Esophagus muscularis mucosa (tissue), 4 donors: ENCODE results near the gene COL11A1. TPM values are rescaled to one million over a fixed set of nuclear protein-coding genes. Genes with fewer than 3 reads are reported as not detected.

Experiments
- DNase-seq: peaks from one replicate; pipeline ENCODE4 v3.0.0-alpha.2; 2017; ENCODE audit errors: extremely low spot score
- H3K27ac ChIP-seq, 4 donors: fragments of 200-600 bp; sonication (generic); replicated peaks in 1 of 4; 1 replicate in 3 of 4; 2 replicates in 1 of 4; pipeline ENCODE4 v1.5.1; 2016 to 2019; ENCODE audit warnings: mild to moderate bottlenecking in 1 of 4
- H3K27me3 ChIP-seq, 4 donors: fragments of 200-600 bp; sonication (generic); one replicate each; pipeline versions ENCODE4 v1.5.1 to v1.6.0; 2016 to 2019
- H3K36me3 ChIP-seq, 4 donors: fragments of 200-600 bp; sonication (generic); one replicate each; pipeline ENCODE4 v1.5.1; 2016 to 2019
- H3K4me1 ChIP-seq, 4 donors: fragments of 200-600 bp; sonication (generic); one replicate each; pipeline ENCODE4 v1.5.1; 2016 to 2019
- H3K4me3 ChIP-seq, 4 donors: fragments of 200-600 bp; sonication (generic); 1 replicate in 2 of 4; 2 replicates in 2 of 4; pipeline ENCODE4 v1.5.1; 2016 to 2019; ENCODE audit warnings: mild to moderate bottlenecking in 4 of 4, moderate library complexity in 1 of 4
- H3K9me3 ChIP-seq, 4 donors: fragments of 200-600 bp; sonication (generic); 1 replicate in 3 of 4; 2 replicates in 1 of 4; pipeline ENCODE4 v1.5.1; 2016 to 2019
- EP300 ChIP-seq: sonication (generic); formaldehyde crosslinking; IDR thresholded peaks from one replicate; pipeline ENCODE4 v1.6.1; 2017; ENCODE audit warnings: antibody characterized with exemption
- POLR2A ChIP-seq: fragments of 450-650 bp; IDR thresholded peaks from one replicate; pipeline ENCODE4 v1.6.1; 2017; ENCODE audit warnings: antibody characterized with exemption, moderate library complexity, mild to moderate bottlenecking, low read depth
- POLR2AphosphoS5 ChIP-seq, 2 donors: sonication (generic); formaldehyde crosslinking; IDR thresholded peaks; one replicate each; pipeline ENCODE4 v1.6.1; 2017; ENCODE audit warnings: antibody characterized with exemption in 2 of 2
- WGBS: methylation state at CpG from one replicate; pipeline ENCODE4 v1.1.5; 2018; 5-methylcytosine and 5-hydroxymethylcytosine counted together
- intact Hi-C: fragments of 100-400 bp; cut with DNase I; formaldehyde crosslinking; loops from one replicate; pipeline ENCODE4 v1.15.1; 2023
- total RNA-seq, 4 donors: library from RNA; depleted of rRNA; stranded (reverse); fragments of >200 nt; gene quantifications; one replicate each; pipeline versions ENCODE4 v1.1.0 to v1.2.1, GENCODE V29; 2016
- TF ChIP-seq, protein P1 (sequence below), 3 experiments: fragments of 200-600 bp in 2 of 3; fragments of 450-650 bp in 1 of 3; sonication (generic) in 2 of 3; IDR thresholded peaks; one replicate each; pipeline ENCODE4 v1.5.1; 2017 to 2019; ENCODE audit warnings: antibody characterized with exemption in 3 of 3, mild to moderate bottlenecking in 2 of 3, moderate library complexity in 1 of 3

The COL11A1 gene
- total RNA-seq, 4 donors from 2014 or later, result 0.06 to 0.17 (median 0.11) TPM; not detected in 1

GRCh38 chr1:102872097-102872496 lies 236.2 kb downstream of the COL11A1 start:
- Histone ChIP-seq H3K4me1 (no peaks in the 10 kb centered on the region), H3K36me3 (no peaks in the 10 kb centered on the region), H3K9me3 (peaks cover 0 to 4% (median 0%) of the 10 kb centered on the region in 4 donors), H3K4me3 (no peak overlapping the region), H3K27me3 (peaks cover 0 to 3% (median 0%) of the 10 kb centered on the region in 4 donors), H3K27ac (no peak overlapping the region)
- TF ChIP-seq POLR2A (no peak), POLR2AphosphoS5 (IDR thresholded peaks at IDR 0.05) (no peak), EP300 (no peak)
- TF ChIP-seq, protein P1, sequence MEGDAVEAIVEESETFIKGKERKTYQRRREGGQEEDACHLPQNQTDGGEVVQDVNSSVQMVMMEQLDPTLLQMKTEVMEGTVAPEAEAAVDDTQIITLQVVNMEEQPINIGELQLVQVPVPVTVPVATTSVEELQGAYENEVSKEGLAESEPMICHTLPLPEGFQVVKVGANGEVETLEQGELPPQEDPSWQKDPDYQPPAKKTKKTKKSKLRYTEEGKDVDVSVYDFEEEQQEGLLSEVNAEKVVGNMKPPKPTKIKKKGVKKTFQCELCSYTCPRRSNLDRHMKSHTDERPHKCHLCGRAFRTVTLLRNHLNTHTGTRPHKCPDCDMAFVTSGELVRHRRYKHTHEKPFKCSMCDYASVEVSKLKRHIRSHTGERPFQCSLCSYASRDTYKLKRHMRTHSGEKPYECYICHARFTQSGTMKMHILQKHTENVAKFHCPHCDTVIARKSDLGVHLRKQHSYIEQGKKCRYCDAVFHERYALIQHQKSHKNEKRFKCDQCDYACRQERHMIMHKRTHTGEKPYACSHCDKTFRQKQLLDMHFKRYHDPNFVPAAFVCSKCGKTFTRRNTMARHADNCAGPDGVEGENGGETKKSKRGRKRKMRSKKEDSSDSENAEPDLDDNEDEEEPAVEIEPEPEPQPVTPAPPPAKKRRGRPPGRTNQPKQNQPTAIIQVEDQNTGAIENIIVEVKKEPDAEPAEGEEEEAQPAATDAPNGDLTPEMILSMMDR (IDR thresholded peaks at IDR 0.05), result no peak
- intact Hi-C loops, result no loop called here
- 86% methylated on average over 3 of the region's 4 CpGs for WGBS
- no peak for DNase-seq

- intact Hi-C loops, result no loop called here
- TF ChIP-seq, protein P1 (IDR thresholded peaks at IDR 0.05), result no peak
- no peak for TF ChIP-seq POLR2AphosphoS5 (IDR thresholded peaks at IDR 0.05)
- TF ChIP-seq EP300, result no peak
- TF ChIP-seq POLR2A, result no peak
- WGBS, result 49% methylated on average over 2 of the region's 2 CpGs
Measured at GRCh38 chr1:102863704-102864103, 244.6 kb downstream of the COL11A1 start.

DNA sequence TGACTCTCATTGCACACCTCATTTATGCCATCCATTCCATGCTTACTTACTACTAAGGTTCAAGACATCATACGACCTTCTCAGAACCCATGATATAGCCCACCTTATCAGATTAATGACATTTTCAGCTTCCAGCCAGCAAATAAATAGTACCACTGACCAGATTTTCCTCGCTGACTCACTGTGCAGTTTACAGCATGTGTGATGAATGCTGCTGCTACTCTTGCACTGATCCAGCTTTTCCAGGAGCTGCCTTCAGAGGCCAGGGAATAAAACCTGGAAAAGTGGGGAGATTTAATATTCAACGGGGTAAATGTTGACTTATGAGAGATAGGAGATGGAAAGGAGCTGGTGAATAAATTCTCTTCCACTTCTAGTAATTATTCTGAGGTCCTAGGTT lies 247.1 kb downstream of the COL11A1 start:
- 72% methylated on average over 3 of the region's 3 CpGs for WGBS
- Histone ChIP-seq H3K27ac (no peak overlapping the region), H3K4me1 (no peaks in the 10 kb centered on the region), H3K9me3 (peaks cover 0 to 4% (median 0%) of the 10 kb centered on the region in 4 donors), H3K36me3 (no peaks in the 10 kb centered on the region), H3K4me3 (no peak overlapping the region), H3K27me3 (no peaks in the 10 kb centered on the region)
- intact Hi-C loops, result no loop called here
- DNase-seq, result no peak
- TF ChIP-seq, protein P1 (IDR thresholded peaks at IDR 0.05), result no peak
- TF ChIP-seq EP300, result no peak
- no peak for TF ChIP-seq POLR2A
- no peak for TF ChIP-seq POLR2AphosphoS5 (IDR thresholded peaks at IDR 0.05)

More at GRCh38 chr1:102863704-102864103, 244.6 kb downstream of the COL11A1 start:
- DNase-seq, result no peak
- Histone ChIP-seq H3K4me1 (no peaks in the 10 kb centered on the region), H3K4me3 (no peak overlapping the region), H3K36me3 (no peaks in the 10 kb centered on the region), H3K27me3 (no peaks in the 10 kb centered on the region), H3K27ac (no peak overlapping the region), H3K9me3 (peaks cover 0 to 2% (median 0%) of the 10 kb centered on the region in 4 donors)

DNA sequence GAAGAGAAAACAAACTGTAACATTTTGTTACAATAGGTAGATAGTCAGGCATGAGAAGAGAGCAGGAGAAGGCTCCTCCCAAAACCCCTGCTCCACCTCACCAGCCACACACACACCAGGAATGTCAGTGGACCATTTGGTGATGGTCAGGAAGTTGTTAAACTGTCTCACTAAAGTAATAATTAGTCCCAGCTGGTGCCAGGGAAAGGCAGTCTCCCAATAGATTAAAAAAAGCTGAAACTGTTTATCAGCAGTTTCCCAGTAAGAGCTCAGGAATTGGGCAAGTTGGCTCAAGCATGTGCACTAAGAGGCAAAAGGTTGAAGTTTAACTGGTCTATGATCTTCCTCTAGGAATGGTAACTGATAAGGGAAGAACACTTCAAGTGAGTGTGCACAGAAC lies 249.6 kb downstream of the COL11A1 start:
- no peak for DNase-seq
- intact Hi-C loops, result no loop called here
- Histone ChIP-seq H3K4me3 (no peak overlapping the region), H3K4me1 (no peaks in the 10 kb centered on the region), H3K27ac (no peak overlapping the region), H3K36me3 (no peaks in the 10 kb centered on the region), H3K27me3 (no peaks in the 10 kb centered on the region), H3K9me3 (peaks cover 0 to 11% (median 3%) of the 10 kb centered on the region in 4 donors)
- TF ChIP-seq, protein P1 (IDR thresholded peaks at IDR 0.05), result no peak
- TF ChIP-seq POLR2AphosphoS5 (IDR thresholded peaks at IDR 0.05), result no peak
- TF ChIP-seq EP300, result no peak
- TF ChIP-seq POLR2A, result no peak

DNA sequence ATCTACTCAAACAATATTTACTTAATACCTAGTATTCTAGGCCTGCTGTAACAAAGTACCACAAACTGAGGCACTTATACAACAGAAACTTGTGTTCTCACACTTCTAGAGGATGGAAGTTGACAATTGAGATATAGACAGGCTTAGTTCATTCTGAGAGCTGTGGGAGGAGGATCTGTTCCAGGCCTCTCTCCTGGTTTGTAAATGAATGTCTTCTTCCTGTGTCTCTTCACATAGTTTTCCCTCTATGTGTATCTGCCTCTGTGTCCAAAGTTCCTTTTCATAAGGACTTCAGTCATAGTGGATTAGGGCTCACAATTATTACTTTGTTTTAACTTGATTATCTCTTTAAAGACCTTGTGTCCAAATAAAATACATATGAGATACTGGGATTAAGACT lies 251.1 kb downstream of the COL11A1 start:
- Histone ChIP-seq H3K4me3 (no peak overlapping the region), H3K36me3 (no peaks in the 10 kb centered on the region), H3K27ac (no peak overlapping the region), H3K27me3 (no peaks in the 10 kb centered on the region), H3K4me1 (no peaks in the 10 kb centered on the region), H3K9me3 (peaks cover 0 to 12% (median 3%) of the 10 kb centered on the region in 4 donors)
- DNase-seq, result no peak
- TF ChIP-seq POLR2A (no peak), POLR2AphosphoS5 (IDR thresholded peaks at IDR 0.05) (no peak), EP300 (no peak)
- TF ChIP-seq, protein P1 (IDR thresholded peaks at IDR 0.05), result no peak
- intact Hi-C loops, result no loop called here
